Hematopoietic multipotent progenitor cell treated with erythropoietin and hydrocortisone succinate and interleukin-3 and kit ligand, for 6 days (in vitro differentiated cells): ENCODE results near the gene WNT10A.
"Not testable (repeated sequence)": the region's sequence is repeated elsewhere in the genome, so short reads cannot be mapped to it uniquely, and the experiment has no call there.

ENCODE experiments used
- DNase-seq: peaks from one replicate; pipeline ENCODE4 v3.0.0-alpha.2; 2015

The WNT10A gene

DNA sequence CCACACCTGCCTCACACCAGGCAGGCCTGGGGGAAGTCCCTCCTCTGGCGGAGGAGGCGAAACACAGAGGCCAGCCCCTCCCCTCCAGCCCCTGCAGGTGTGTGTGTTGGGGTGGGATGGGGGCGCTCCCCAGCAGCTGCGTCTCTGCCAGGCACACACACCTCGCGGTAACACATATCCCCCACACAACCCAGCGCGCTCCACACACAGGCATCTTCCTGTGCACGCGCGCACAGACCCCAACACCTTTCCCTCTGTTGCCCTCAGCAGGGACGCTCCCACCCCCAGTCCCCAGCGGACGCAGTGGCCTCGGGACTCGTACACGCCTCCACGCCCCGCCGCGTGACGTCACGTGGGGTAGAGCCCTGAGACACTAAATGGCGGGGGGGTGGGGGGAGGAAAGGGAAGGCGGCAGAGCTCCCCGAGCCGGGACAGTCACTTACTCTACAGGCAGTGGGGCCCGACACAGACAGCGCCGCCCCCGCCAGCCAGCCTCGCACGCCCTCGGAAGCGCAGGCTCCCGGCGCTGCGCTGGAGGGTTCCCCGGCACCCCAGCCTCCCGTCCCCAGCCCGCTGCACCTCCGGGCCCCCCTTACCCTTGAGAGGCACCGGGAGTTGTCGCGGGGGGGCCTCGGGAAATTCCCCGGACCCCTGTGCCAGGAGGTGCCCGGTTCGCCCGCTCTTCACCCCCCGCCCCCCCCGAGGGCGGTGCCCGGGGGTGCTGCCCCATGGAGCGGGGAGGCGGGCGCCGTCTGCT is at the start of gene WNT10A:
TSS of gene WNT10A (plus strand) at position 751 of the 757 bp plus-strand sequence. CDS start 144 bp downstream, outside the sequence.
- no peak for DNase-seq

DNA sequence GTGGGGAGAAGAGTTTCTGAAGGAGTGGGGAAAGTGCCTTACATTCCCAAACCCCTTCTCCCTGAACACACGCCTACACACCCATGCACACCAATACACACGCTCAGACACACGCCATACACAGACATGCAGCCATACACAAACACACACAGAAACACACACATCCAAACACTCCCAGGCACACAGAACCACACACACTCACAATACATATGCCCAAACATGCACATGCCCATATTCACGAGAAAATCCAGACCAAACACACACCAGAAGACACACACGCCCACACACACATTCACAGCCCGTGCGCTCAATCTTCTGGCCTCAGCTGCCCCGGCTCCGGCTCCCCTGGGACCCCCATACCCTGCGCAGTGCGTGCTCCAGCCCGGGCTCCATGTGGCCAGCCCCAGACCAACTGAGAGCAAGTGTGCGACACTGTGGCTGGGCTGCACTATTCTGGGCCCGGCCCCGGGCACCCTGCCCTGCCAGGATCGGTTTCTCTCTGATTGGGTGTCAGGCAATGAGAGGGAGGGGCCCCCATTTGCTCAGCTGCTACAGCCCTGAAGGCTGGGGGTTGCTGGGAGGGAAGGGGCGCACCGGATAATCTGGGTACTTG is 49.2 kb upstream of the WNT10A start, which contains the start of gene PRKAG3:
TSS of gene PRKAG3 (minus strand) at position 426 of the 613 bp plus-strand sequence.
- DNase-seq, result no peak

DNA sequence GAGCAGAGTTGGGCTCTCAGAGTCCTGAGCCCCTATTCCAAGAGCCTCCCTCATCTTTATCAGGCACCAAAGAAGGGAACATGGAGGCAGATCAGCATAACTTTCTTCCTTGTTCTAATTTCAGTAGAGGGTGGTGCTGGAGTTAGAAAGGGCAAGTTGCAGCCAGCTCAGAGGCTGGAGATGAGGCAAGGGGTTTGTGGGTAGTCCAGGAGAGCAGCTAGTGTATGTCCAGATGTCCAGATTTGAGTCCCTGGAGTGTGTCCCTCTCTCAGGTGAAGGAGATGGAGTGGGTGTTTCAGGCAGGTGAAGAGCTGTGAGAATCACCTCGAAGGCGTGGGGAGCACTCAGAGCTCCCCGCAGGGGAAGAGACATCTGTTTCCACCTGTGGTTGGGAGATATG is 48.6 kb upstream of the WNT10A start:
- DNase-seq, result no peak

DNA sequence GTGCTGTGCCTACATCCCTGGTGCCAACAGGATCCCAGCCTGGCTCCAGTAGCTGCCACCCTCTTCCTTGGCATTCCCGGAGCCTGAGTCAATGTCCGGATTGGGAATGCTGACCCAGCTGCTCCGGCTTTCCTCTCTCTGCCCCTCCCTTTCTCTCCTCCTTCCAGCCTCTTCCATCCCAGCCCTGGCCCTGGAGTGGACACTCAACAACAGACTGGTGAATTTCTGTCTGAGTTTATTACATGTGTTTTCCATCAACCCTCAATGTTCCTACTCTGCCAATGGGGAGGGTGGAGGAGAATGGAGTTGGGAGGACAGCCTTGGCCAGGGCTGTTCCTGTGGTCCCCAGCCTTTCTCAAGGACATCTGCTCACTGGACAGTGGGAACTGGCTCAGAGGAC is 48.1 kb upstream of the WNT10A start:
- no peak for DNase-seq

DNA sequence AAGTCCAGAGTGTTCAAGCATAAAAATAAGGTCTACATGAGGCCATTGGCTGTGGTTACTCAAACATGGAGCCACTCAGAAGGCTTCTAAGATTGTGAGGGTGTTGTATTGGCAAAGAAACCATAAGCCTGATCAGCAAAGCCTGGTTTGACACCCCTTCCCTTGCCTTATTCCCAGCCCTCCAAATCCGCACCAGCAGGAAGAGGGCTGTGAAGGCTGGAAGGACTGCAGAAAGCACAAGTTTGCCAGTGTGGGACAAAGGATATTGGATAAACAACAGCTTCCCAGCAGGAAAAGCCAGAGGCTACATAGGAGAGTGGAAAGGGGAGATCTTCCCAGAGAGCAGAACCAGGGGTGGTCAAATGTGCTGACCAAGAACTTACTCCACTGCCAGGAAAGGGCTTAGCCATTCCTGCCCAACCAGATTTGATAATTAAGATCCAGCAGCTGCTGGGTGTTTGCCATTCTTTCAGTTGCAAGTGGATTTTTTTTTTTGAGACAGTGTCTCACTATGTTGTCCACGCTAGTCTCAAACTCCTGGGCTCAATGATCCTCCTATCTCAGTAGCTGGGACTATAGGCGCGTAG is 47.5 kb upstream of the WNT10A start:
- no peak for DNase-seq

DNA sequence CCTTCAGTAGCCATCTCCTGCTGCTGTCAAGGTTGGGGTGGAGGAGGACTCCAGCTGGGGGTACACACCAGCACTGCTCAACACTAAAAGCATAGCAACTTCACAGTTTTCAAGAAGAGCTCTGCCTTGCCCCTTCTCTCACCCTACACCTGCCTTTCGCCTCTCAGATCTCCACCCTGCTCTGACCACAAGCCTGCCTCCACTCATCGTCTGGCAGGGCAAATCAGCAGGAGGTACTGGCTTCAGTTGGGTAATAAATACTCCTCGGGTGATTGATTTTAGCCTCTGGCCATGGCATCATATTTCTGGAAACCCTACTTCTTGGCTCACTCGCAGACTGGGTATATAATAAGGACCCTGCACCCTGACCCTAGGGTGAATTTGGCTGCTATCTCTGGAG is 46.0 kb upstream of the WNT10A start:
- no peak for DNase-seq

DNA sequence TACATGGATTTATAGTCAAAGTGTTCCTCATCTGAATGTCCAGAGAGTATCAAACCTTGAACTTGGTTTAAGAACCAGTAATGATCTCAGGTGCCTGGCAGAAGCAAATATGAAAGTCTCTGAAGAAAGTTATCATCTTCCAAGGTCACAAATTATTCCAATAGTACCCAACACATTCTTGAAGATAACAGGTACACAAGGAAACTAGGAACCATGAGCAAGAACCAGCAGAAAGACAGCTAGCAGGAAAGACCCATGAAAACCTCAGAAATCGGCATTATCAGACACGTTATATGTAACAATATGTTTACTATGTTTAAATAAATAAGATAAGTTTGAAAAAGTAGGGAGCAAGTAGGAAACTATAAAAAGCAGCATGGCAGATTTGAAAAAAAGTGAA is 43.2 kb upstream of the WNT10A start:
- no peak for DNase-seq

DNA sequence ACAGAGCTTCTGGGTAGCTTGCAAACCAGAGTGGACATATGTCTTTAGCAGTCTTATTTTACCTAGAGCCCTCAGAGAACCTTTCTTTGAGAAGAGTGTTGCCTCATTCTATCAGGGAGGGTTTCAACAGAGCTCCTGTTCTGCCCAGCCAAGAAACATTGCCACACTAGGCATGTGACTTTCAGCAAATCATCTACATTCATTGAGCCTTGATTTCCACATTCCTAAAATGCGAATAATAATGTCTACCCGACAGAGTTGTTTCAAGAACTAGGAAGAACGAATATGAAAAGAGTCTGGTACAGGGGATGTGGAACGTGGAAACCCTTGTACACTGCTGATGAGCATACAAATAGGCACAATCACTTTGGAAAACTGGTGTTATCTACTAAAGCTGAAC is 41.2 kb upstream of the WNT10A start:
- DNase-seq, result no peak

DNA sequence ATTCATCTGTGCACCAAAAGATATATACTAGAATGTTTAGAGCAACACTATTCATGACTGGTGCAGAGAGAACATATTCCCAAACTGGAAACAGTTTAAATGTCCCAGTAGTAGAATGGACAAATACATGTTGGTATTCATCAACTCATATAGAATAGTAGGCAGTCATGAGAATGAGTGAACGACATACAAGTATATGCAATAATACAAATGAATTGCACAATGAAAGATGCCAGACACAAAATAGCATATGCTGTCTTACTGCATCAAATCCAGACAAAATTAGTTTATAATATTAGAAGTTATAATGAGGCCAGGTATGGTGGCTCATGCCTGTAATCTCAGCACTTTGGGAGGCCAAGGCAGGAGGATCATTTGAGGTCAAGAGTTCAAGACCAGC is 40.8 kb upstream of the WNT10A start:
- no peak for DNase-seq

DNA sequence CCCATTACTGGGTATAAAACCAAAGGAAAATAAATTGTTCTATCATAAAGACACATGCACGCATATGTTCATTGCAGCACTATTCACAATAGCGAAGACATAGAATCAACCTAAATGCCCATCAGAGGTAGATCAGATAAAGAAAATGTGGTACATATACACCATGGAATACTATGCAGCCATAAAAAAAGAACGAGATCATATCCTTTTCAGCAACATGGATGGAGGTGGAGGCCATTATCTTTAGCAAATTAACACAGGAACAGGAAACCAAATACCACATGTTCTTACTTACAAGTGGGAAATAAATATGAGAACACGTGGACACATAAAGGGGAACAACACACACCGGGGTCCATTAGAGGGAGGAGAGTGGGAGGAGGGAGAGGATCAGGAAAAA is 36.3 kb upstream of the WNT10A start:
- DNase-seq, result not testable (repeated sequence)

DNA sequence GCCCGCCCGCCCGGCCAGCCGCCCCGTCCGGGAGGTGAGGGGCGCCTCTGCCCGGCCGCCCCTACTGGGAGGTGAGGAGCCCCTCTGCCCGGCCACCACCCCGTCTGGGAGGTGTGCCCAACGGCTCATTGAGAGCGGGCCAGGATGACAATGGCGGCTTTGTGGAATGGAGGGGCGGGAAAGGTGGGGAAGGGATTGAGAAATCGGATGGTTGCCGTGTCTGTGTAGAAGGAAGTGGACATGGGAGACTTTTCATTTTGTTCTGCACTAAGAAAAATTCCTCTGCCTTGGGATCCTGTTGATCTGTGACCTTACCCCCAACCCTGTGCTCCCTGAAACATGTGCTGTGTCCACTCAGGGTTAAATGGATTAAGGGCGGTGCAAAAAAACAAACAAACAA is 33.7 kb upstream of the WNT10A start:
- not testable (repeated sequence) for DNase-seq

DNA sequence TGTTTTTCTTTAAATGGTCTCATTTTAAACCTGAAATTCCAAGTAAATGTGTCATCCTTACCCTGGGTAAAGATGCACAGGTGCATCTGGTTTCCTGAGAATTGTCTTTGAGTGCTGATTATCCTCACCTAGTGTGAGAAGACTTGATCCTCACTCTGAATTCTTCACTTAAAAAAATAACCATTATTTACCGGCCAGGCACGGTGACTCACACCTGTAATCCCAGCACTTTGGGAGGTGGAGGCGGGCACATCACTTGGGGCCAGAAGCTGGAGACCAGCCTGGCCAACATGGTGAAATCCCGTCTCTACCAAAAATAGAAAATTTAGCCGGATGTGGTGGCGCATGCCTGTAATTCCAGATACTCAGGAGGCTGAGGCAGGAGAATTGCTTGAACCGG is 30.9 kb upstream of the WNT10A start:
- no peak for DNase-seq

DNA sequence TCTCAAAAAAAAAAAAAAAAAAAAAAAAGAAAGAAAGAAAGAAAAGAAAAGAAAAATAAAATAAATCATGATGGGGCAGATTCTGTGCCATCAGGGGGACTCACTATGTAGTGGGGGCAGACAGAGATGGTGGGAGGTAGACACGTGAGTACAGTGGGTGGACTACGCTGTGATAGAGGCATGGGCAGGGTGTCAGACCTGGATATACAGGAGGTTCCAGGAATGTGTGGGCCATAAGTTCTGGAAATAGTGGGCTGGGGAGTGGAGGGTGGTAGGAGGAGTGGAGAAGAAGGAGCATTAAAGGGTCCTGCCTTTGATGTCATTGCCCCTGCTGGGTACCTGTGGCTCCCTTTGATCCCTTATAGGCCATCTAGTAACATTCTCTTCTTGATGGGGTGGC is 29.9 kb upstream of the WNT10A start:
- no peak for DNase-seq

DNA sequence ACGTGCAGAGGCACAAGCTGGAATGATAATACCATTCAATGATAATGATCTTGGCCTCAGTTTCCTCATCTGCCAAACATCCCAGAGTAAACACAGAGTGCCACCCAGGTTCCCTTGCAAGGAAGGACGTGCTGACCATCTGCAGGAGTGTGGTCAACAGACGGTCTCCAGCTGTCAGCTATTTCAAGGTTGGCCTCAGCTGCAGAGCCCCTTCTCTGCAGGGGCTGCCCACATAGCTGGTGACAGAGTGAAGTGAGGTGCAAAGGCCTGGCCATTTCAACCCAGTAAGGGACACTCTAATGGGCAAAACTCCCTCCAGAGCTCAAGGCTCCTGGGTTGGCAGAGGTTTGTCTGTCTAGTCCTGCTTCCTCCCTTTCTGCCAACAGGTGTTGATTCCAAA is 29.4 kb upstream of the WNT10A start:
- no peak for DNase-seq

DNA sequence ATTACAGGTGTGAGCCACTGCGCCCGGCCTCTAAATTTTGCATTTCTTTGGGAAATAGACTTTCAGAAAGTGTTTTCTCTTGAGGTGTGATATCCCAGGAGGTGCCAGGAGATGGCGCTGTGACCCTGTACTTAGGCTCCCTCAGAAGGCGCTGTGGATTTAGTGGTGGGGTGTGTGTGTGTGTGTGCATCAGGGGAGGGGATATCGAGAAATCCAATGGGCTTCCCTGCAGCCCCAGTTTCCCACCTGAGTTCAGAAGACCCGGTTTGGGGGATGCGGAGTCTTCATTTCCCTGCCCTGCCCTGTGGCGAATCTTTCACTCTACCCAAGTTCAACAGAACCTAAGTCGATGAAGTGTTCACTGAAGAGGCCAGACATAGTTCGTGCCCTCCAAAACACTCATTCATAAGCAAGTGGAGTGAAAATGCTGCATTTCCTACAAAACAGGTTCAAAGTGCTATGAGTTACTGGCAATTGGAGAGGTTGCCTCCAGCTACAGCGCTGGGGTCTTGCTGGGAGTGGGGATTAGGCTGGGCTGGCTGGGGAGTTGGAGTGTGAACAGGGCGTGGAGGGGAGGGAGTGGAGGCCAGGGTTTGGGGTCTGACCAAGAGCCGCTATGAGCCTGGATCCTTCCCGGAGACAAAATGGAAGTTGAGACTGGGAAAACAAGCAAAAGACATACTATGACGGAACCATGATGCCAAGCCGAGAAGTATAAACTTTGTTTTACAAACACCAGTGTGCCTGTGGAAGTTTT is 27.6 kb upstream of the WNT10A start:
- DNase-seq, result peak; percentile 79

DNA sequence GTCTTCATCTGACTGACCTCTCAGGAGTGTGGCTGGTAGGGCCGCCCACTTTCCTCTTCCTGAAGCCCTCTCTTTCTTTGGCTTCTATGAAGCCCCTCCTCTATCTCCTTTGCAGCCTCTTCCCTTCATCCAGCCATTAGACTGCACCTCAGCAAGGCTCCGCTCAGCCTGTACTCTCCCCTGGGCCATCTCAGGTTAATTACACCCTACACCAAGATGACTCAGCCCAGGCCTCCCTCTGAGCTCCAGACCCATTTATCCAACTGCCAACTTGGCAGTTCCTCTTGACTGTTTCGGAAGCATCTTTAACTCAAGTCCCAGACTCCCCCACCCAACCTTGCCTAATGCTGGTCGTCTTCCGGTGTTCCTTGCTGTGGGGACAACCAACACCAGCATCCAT is 26.9 kb upstream of the WNT10A start:
- no peak for DNase-seq

DNA sequence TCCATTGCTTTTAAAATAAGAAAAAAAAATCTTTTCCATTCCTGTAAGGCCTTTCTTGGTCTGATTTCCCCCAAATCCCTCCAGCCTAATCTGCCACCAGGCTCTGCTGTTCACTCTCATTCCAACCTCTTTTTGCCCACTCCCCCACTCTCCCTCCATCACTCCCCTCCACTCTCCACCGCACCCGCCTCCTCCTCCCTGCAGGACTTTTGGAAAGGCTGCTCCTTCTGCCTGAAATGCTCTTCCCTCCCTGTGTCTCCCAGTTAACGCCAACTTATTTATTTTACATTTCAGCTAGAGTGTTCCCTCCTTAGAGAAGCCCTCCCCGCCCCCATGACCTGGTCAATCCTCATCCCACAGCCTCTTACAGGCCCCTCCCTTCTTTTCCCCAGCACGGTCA is 25.8 kb upstream of the WNT10A start:
- DNase-seq, result no peak

DNA sequence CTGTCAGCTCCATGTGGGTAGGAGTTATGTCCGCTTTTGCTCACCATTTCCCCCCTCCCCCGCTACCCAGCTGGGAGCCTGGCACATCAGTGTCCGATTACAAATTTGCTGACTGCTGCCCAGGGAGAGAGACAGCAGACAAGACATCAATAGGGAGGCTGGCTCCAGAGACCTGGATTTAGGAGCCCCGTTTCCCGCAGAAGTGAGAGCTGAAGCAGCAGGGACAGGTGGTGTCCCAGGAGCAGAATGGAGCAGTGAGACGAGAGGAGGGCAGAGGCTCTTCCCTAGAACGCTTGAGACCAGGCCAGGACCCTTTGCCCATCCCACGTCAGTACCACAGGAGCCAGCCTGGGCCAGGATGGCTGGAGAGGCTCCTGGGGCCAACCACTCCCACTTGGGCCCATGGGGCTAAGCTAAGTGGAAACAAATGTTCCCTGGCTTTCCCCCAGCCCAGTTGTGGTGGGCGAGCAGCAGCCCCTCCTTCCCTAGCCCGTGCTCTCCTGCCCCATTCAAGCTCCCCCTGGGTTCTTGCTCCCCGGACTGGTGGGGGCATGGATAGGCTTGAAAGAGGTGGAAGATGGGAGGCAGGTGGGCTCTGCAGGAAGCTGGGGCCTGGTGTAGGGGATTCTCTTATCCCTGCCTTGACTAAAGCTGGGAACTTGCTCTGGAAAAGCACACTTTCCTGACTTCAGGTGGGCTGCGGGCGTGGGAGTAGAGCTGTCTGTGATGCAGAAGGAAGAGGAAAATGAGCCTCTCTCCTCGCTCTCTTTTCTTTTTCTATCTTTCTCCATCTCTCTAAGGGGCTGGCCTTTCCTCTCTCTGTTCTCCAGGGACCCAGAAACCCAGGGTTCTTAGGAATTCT is 25.1 kb upstream of the WNT10A start:
- no peak for DNase-seq

DNA sequence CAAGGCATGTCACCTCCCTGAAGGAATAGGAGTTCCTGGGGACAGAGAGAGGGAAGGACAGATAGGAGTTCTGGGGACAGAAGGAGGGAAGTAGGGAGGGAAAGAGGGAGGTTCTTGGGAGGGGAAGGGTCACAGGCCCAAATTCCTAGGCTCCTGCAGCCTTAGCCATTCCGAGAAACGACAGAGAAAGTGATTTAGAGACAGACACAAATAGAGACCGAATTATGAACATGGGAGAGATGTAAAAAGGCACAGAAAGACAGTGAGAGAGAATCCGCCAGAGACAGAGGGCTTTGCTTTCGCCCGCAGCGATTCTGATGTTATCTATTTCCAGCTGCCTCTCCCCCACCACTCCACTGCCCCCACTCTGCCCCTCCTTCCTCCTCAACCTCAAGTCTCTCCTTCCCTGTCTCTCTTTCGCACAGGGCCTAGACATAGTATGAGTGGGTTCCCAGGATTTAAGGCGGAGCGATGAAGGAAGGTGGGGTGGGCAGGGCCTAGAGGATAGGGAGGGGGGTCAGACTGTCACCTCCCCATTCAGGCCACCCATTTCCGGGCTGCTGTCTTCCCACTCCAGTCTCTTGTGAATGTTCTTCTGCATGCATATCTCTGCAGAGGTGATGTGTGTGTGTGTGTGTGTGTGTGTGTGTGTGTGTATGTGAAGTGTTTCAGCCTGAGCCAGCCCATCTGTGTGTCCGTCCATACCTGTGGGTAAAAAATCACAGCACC is 24.3 kb upstream of the WNT10A start:
- peak; percentile 26 for DNase-seq

DNA sequence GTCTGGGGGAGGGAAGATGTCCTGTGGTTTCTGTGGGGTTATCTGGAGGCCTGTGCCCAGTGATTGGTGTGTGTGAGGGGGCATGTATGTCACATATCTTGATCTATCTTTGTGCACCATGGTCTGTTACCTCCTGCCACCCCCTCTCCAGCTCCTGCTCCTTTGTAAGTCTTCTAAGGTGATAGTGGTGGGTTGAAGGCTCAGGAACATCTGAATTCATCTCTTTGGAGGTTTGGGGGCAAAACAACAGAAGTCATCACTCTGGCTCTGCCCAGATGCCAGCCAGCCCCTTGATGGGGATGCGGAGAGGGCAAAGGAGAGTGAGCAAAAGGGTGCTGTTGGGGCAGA is 23.8 kb upstream of the WNT10A start:
- DNase-seq, result no peak

DNA sequence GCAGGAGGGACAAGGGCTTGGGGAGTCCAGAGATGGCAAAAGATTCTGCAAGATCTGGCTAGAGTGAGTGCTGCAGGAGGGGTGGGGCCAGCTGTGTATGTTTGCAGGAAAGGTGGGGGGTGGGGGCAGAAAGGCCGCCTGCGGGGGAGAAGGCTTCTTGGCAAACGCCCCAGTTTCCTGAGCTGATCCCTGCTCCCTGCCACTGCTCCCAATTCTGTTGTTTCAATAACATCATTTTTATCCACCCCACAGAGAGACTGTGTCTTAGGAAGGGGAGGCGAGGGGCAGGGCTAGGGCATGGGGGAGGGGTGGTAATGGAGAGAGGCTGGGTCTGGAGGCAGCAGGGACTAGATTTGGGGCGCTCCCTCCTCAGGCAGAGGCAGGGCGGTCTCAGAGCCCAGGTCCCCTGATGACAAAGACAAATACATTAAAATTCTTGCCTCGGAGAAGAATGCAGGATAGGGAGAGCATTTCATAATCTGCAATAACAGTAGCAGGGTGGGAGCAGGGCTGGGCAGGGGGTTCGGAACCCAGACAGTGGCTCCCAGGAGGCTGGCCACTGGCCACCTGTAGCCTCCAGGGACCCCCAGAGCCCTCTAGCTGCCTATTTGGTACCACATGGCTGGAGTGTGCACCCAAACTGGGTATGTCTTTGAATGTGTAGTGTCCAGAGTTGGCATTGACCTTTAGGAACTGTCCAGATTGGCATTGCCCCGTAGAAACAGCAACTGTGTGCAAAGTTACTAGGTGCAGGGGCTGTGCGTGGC is 23.1 kb upstream of the WNT10A start:
- no peak for DNase-seq
